Keratinocyte (primary cell): ENCODE measurements around the gene ARHGEF6. TPM values are rescaled to one million over a fixed set of nuclear protein-coding genes. Genes with fewer than 3 reads are reported as not detected.

Source experiments
- DNase-seq: peaks from one replicate; pipeline ENCODE4 v3.0.0-alpha.2; 2011; ENCODE audit warnings: low read depth, missing footprints, low spot score
- FAIRE-seq: peaks from 2 replicates; lab custom pipeline; 2011; peaks lifted over from hg19 to GRCh38; lab: Jason Lieb, UNC
- H2AFZ ChIP-seq: 2 replicates; pipeline ENCODE4 v1.6.0; 2012; ENCODE audit warnings: low read length, control low read depth, inconsistent platforms; ENCODE audit not compliant: control insufficient read depth
- H3K27ac ChIP-seq: 2 replicates; pipeline ENCODE4 v1.5.1; 2011; ENCODE audit warnings: low read length; ENCODE audit not compliant: control insufficient read depth, insufficient read depth
- H3K27me3 ChIP-seq: 3 replicates; pipeline ENCODE4 v1.6.0; 2011; ENCODE audit warnings: low read length; ENCODE audit not compliant: control insufficient read depth, insufficient read depth; ENCODE audit errors: extremely low read depth
- H3K36me3 ChIP-seq, 2 experiments: 2 replicates in 1 of 2; 3 replicates in 1 of 2; pipeline ENCODE4 v1.5.1; 2011; ENCODE audit warnings: low read length in 2 of 2, mild to moderate bottlenecking in 1 of 2; ENCODE audit not compliant: control insufficient read depth in 2 of 2, insufficient read depth in 2 of 2; ENCODE audit errors: extremely low read depth in 1 of 2
- H3K4me1 ChIP-seq: 3 replicates; pipeline ENCODE4 v1.5.1; 2011; ENCODE audit warnings: low read length; ENCODE audit not compliant: control insufficient read depth, insufficient read depth; ENCODE audit errors: extremely low read depth
- H3K4me2 ChIP-seq: 3 replicates; pipeline ENCODE4 v1.6.0; 2011; ENCODE audit warnings: low read depth, low read length; ENCODE audit not compliant: control insufficient read depth, insufficient read depth; ENCODE audit errors: extremely low read depth
- H3K4me3 ChIP-seq, 3 experiments: fragments of 200-600 bp in 1 of 3; sonication (generic) in 1 of 3; 2 replicates in 2 of 3; 3 replicates in 1 of 3; pipeline ENCODE4 v1.5.1; 2011 to 2016; ENCODE audit warnings: low read length in 3 of 3, mild to moderate bottlenecking in 3 of 3, control low read depth in 2 of 3, inconsistent platforms in 1 of 3, low read depth in 1 of 3, mixed read lengths in 1 of 3, mixed run types in 1 of 3, moderate library complexity in 1 of 3; ENCODE audit not compliant: control insufficient read depth in 2 of 3, insufficient read depth in 2 of 3; ENCODE audit errors: extremely low read depth in 1 of 3
- H3K79me2 ChIP-seq: 2 replicates; pipeline ENCODE4 v1.6.0; 2012; ENCODE audit warnings: low read length; ENCODE audit not compliant: control insufficient read depth, insufficient read depth
- H3K9ac ChIP-seq: 3 replicates; pipeline ENCODE4 v1.6.0; 2011; ENCODE audit warnings: low read length; ENCODE audit not compliant: control insufficient read depth, insufficient read depth; ENCODE audit errors: extremely low read depth
- H3K9me1 ChIP-seq: 3 replicates; pipeline ENCODE4 v1.6.0; 2011; ENCODE audit warnings: low read length; ENCODE audit not compliant: control insufficient read depth, insufficient read depth; ENCODE audit errors: extremely low read depth
- H3K9me3 ChIP-seq: 2 replicates; pipeline ENCODE4 v1.5.1; 2012; ENCODE audit warnings: low read depth, low read length; ENCODE audit not compliant: control insufficient read depth
- H4K20me1 ChIP-seq: 3 replicates; pipeline ENCODE4 v1.6.0; 2011; ENCODE audit warnings: low read length; ENCODE audit not compliant: control insufficient read depth, insufficient read depth; ENCODE audit errors: extremely low read depth
- EZH2 ChIP-seq: IDR thresholded peaks from one replicate; pipeline ENCODE4 v1.6.1; 2012; ENCODE audit warnings: inconsistent platforms, mild to moderate bottlenecking, low read length, moderate library complexity
- dilution Hi-C: fragments of 300-500 bp; cut with MboI; formaldehyde crosslinking; loops from one replicate; pipeline ENCODE4 v1.7.0; 2020; ENCODE audit warnings: low sequenced_read_pairs; ENCODE audit not compliant: extremely low pct_ligation_motif_present
- polyA plus RNA-seq, 5 experiments: library from polyadenylated mRNA; depleted of rRNA in 3 of 5; stranded (reverse) in 3 of 5; stranded (forward) in 1 of 5; unstranded in 1 of 5; fragments of >200 nt; gene quantifications; 1 replicate in 1 of 5; 2 replicates in 3 of 5; 3 replicates in 1 of 5; pipeline versions ENCODE4 v1.2.1 to v1.2.3, GENCODE V29; 2011 to 2012; ENCODE audit warnings: missing spikeins in 2 of 5, low read depth in 1 of 5, low replicate concordance in 1 of 5
- TF ChIP-seq, protein P1 (sequence below), 3 experiments: IDR thresholded peaks in 1 of 3; conservative IDR thresholded peaks in 1 of 3; optimal IDR thresholded peaks in 1 of 3; 2 replicates in 2 of 3; 3 replicates in 1 of 3; pipeline versions ENCODE3 to v1.5.1; 2011; ENCODE audit warnings: low read length in 3 of 3, mild to moderate bottlenecking in 3 of 3, moderate library complexity in 2 of 3, control low read depth in 1 of 3, inconsistent platforms in 1 of 3; ENCODE audit not compliant: insufficient read depth in 2 of 3; ENCODE audit errors: extremely low read depth in 1 of 3

The ARHGEF6 gene
- polyA plus RNA-seq, 1 donor (not counting 4 experiments of a cell fraction or from before 2014, with no cell fraction given), result 0.18 TPM

- FAIRE-seq (no peak), DNase-seq (no peak)
- Histone ChIP-seq H4K20me1 (no peaks in the 10 kb centered on the region), H3K36me3 (no peaks in the 10 kb centered on the region), H3K27me3 (no peaks in the 10 kb centered on the region), H3K4me2 (no peak overlapping the region), H3K9ac (no peak overlapping the region), H3K27ac (no peak overlapping the region), H2AFZ (no peak overlapping the region), H3K79me2 (no peaks in the 10 kb centered on the region), H3K9me1 (no peaks in the 10 kb centered on the region), H3K9me3 (no peaks in the 10 kb centered on the region), H3K4me1 (no peaks in the 10 kb centered on the region), H3K4me3 (no peak overlapping the region)
- dilution Hi-C loops, result no loop called here
- TF ChIP-seq, protein P1, sequence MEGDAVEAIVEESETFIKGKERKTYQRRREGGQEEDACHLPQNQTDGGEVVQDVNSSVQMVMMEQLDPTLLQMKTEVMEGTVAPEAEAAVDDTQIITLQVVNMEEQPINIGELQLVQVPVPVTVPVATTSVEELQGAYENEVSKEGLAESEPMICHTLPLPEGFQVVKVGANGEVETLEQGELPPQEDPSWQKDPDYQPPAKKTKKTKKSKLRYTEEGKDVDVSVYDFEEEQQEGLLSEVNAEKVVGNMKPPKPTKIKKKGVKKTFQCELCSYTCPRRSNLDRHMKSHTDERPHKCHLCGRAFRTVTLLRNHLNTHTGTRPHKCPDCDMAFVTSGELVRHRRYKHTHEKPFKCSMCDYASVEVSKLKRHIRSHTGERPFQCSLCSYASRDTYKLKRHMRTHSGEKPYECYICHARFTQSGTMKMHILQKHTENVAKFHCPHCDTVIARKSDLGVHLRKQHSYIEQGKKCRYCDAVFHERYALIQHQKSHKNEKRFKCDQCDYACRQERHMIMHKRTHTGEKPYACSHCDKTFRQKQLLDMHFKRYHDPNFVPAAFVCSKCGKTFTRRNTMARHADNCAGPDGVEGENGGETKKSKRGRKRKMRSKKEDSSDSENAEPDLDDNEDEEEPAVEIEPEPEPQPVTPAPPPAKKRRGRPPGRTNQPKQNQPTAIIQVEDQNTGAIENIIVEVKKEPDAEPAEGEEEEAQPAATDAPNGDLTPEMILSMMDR (optimal IDR thresholded peaks at IDR 0.05 in 1 of 3, IDR thresholded peaks at IDR 0.05 in 1 of 3, conservative IDR thresholded peaks at IDR 0.05 in 1 of 3; ENCODE audit: extremely low read depth in 1 of 3, insufficient read depth in 2 of 3, low read length in 3 of 3), result no peak
- no peak for TF ChIP-seq EZH2
Measured at GRCh38 chrX:136667446-136668168, 113.1 kb downstream of the ARHGEF6 start.

DNA sequence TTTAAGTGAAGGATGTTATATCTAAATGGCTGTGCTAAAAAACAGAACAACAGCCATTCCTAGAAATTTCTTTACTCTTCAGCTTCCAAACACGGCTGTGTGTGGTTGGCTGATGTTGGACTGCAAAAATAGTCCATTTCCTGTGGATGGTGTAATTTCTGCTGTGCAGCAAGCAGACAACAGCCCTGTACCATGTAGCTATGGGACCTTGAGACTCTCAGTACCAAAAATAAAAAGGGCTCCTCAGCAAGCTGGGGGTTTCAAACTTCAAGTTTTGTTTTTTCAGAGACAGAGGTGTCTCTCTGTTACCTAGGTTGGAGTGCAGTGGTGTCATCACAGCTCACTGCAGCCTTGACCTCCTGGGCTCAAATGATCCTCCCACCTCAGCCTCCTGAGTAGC is 114.6 kb downstream of the ARHGEF6 start:
- Histone ChIP-seq H3K9me1 (no peaks in the 10 kb centered on the region), H4K20me1 (no peaks in the 10 kb centered on the region), H3K4me1 (no peaks in the 10 kb centered on the region), H3K27me3 (no peaks in the 10 kb centered on the region), H3K9ac (no peak overlapping the region), H3K79me2 (no peaks in the 10 kb centered on the region), H3K4me3 (no peak overlapping the region), H3K4me2 (no peak overlapping the region), H3K9me3 (no peaks in the 10 kb centered on the region), H3K36me3 (no peaks in the 10 kb centered on the region), H3K27ac (no peak overlapping the region), H2AFZ (no peak overlapping the region)
- FAIRE-seq (no peak), DNase-seq (no peak)
- no peak for TF ChIP-seq EZH2
- TF ChIP-seq, protein P1 (optimal IDR thresholded peaks at IDR 0.05 in 1 of 3, IDR thresholded peaks at IDR 0.05 in 1 of 3, conservative IDR thresholded peaks at IDR 0.05 in 1 of 3; ENCODE audit: extremely low read depth in 1 of 3, insufficient read depth in 2 of 3, low read length in 3 of 3), result no peak
- dilution Hi-C loops, result no loop called here
